Measurements from ENCODE around the gene PDE11A.
"Not testable (repeated sequence)": the region's sequence is repeated elsewhere in the genome, so short reads cannot be mapped to it uniquely, and the experiment has no call there.

Gene PDE11A

GRCh38 chr2:178059111-178059510 lies 13.5 kb downstream of the PDE11A start:
- no peak for TF ChIP-seq CTCF (IDR thresholded peaks at IDR 0.05; ENCODE audit: insufficient read depth, low read length, poor library complexity, severe bottlenecking)
- Histone ChIP-seq H4K20me1 (ENCODE audit: low read depth, low read length) (no peaks in the 10 kb centered on the region), H3K4me3 (ENCODE audit: insufficient read depth, low read length, poor library complexity, severe bottlenecking) (no peak overlapping the region), H3K4me2 (ENCODE audit: low read depth, low read length, poor library complexity, severe bottlenecking) (no peak overlapping the region), H3K27me3 (ENCODE audit: low read length) (no peaks in the 10 kb centered on the region), H2AFZ (ENCODE audit: low read depth, low read length, severe bottlenecking) (no peak overlapping the region), H3K9ac (ENCODE audit: low read length) (no peak overlapping the region), H3K79me2 (ENCODE audit: insufficient read depth, low read length) (no peaks in the 10 kb centered on the region), H3F3A (ENCODE audit: insufficient read depth) (no peaks in the 10 kb centered on the region), H3K9me2 (replicated peaks; ENCODE audit: insufficient read depth, low read length) (no peaks in the 10 kb centered on the region), H3K36me3 (ENCODE audit: low read length) (no peaks in the 10 kb centered on the region), H3K9me3 (ENCODE audit: insufficient read depth, low read length) (no peaks in the 10 kb centered on the region), H3K27ac (ENCODE audit: low read depth, low read length) (no peak overlapping the region)

DNA sequence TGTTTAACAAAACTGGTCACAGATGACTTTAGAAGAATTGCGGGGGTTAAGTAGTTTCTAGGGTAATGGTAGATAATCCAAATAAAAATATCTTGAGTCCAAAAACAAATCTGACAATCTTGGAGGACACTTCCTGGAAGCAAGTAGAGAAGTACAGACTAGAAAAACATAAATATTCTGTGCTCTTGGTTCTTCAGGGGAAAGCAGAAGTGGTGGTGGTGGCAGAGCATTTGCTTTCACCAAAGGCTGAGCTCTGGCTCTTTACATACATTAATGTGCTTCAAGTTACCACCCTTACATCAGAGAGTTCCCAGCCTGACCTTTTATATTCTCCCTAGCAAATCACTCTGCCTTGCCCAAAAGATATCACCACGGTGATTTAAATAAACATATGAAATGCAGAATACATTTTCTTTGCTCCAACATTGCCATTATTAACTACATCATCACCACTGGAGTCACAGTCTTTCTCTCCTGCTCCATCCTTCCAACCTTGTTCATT lies 15.3 kb downstream of the PDE11A start:
- TF ChIP-seq EZH2phosphoT487 (conservative IDR thresholded peaks at IDR 0.05; ENCODE audit: low read length): no peak
- TF ChIP-seq CTCF (IDR thresholded peaks at IDR 0.05; ENCODE audit: insufficient read depth, low read length, poor library complexity, severe bottlenecking): no peak
- H3K27ac ChIP-seq (ENCODE audit: low read depth, low read length): no peak overlapping the region
- H3K79me2 ChIP-seq (ENCODE audit: insufficient read depth, low read length): no peaks in the 10 kb centered on the region
- no peak overlapping the region for H2AFZ ChIP-seq (ENCODE audit: low read depth, low read length, severe bottlenecking)
- H4K20me1 ChIP-seq (ENCODE audit: low read depth, low read length): no peaks in the 10 kb centered on the region
- no peaks in the 10 kb centered on the region for H3K27me3 ChIP-seq (ENCODE audit: low read length)
- no peaks in the 10 kb centered on the region for H3K9me3 ChIP-seq (ENCODE audit: insufficient read depth, low read length)
- H3F3A ChIP-seq (ENCODE audit: insufficient read depth): no peaks in the 10 kb centered on the region
- H3K4me3 ChIP-seq (ENCODE audit: insufficient read depth, low read length, poor library complexity, severe bottlenecking): no peak overlapping the region
- H3K36me3 ChIP-seq (ENCODE audit: low read length): no peaks in the 10 kb centered on the region
- H3K9ac ChIP-seq (ENCODE audit: low read length): no peak overlapping the region
- H3K4me2 ChIP-seq (ENCODE audit: low read depth, low read length, poor library complexity, severe bottlenecking): no peak overlapping the region
- no peaks in the 10 kb centered on the region for H3K9me2 ChIP-seq (replicated peaks; ENCODE audit: insufficient read depth, low read length)

- Histone ChIP-seq H3K4me2 (ENCODE audit: low read depth, low read length, poor library complexity, severe bottlenecking) (no peak overlapping the region), H3K9me2 (replicated peaks; ENCODE audit: insufficient read depth, low read length) (no peaks in the 10 kb centered on the region), H3K79me2 (ENCODE audit: insufficient read depth, low read length) (no peaks in the 10 kb centered on the region), H3K4me3 (ENCODE audit: insufficient read depth, low read length, poor library complexity, severe bottlenecking) (no peak overlapping the region), H3K9ac (ENCODE audit: low read length) (no peak overlapping the region), H3F3A (ENCODE audit: insufficient read depth) (no peaks in the 10 kb centered on the region), H3K27me3 (ENCODE audit: low read length) (no peaks in the 10 kb centered on the region), H3K9me3 (ENCODE audit: insufficient read depth, low read length) (no peaks in the 10 kb centered on the region), H3K27ac (ENCODE audit: low read depth, low read length) (no peak overlapping the region), H3K36me3 (ENCODE audit: low read length) (no peaks in the 10 kb centered on the region), H4K20me1 (ENCODE audit: low read depth, low read length) (no peaks in the 10 kb centered on the region), H2AFZ (ENCODE audit: low read depth, low read length, severe bottlenecking) (no peak overlapping the region)
- TF ChIP-seq CTCF (IDR thresholded peaks at IDR 0.05; ENCODE audit: insufficient read depth, low read length, poor library complexity, severe bottlenecking): no peak
- TF ChIP-seq EZH2phosphoT487 (conservative IDR thresholded peaks at IDR 0.05; ENCODE audit: low read length): no peak
These were observed 16.2 kb downstream of the PDE11A start for GRCh38 chr2:178056345-178056744.

DNA sequence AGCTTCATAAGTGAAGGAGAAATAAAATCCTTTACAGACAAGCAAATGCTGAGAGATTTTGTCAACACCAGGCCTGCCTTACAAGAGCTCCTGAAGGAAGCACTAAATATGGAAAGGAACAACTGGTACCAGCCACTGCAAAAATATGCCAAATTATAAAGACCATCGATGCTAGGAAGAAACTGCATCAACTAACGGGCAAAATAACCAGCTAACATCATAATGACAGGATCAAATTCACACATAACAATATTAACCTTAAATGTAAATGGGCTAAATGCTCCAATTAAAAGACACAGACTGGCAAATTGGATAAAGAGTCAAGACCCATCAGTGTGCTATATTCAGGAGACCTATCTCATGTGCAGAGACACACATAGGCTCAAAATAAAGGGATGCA lies 21.3 kb downstream of the PDE11A start:
- H3K36me3 ChIP-seq (ENCODE audit: low read length); H4K20me1 ChIP-seq (ENCODE audit: low read depth, low read length); H3K27me3 ChIP-seq (ENCODE audit: low read length); H3K4me3 ChIP-seq (ENCODE audit: insufficient read depth, low read length, poor library complexity, severe bottlenecking); H3K4me2 ChIP-seq (ENCODE audit: low read depth, low read length, poor library complexity, severe bottlenecking); H3K27ac ChIP-seq (ENCODE audit: low read depth, low read length); H3F3A ChIP-seq (ENCODE audit: insufficient read depth); H3K9me3 ChIP-seq (ENCODE audit: insufficient read depth, low read length); H3K9me2 ChIP-seq (replicated peaks; ENCODE audit: insufficient read depth, low read length); H2AFZ ChIP-seq (ENCODE audit: low read depth, low read length, severe bottlenecking); H3K9ac ChIP-seq (ENCODE audit: low read length); H3K79me2 ChIP-seq (ENCODE audit: insufficient read depth, low read length): not testable (repeated sequence)

Measured in SU-DHL-6 (cell line).